ENCODE results near the gene ENTHD1.

Gene ENTHD1

DNA sequence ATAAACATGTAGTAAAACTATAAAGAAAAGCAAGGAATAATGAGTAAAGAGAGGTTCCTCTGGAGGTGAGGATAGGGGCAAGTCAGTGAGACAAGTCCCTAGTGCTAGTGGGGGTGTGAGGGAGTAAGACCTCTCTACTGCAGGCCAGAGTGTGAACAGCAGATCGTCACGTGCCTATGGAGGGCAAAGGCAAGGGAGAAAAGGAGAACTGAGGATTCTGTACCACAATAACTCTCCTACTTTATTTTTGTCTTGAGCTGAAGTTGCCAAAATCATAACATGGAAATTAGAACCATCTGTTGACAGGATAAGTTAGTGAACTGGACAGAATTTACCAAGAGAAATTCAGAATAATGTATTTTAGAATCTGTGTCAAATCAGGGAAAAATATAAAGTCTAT, 77.6 kb downstream of the ENTHD1 start:
- DNase-seq (ENCODE audit: low read depth), result no peak
- H3K4me3 ChIP-seq (ENCODE audit: low read depth, low read length), result no peak overlapping the region
- TF ChIP-seq, protein P1, sequence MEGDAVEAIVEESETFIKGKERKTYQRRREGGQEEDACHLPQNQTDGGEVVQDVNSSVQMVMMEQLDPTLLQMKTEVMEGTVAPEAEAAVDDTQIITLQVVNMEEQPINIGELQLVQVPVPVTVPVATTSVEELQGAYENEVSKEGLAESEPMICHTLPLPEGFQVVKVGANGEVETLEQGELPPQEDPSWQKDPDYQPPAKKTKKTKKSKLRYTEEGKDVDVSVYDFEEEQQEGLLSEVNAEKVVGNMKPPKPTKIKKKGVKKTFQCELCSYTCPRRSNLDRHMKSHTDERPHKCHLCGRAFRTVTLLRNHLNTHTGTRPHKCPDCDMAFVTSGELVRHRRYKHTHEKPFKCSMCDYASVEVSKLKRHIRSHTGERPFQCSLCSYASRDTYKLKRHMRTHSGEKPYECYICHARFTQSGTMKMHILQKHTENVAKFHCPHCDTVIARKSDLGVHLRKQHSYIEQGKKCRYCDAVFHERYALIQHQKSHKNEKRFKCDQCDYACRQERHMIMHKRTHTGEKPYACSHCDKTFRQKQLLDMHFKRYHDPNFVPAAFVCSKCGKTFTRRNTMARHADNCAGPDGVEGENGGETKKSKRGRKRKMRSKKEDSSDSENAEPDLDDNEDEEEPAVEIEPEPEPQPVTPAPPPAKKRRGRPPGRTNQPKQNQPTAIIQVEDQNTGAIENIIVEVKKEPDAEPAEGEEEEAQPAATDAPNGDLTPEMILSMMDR (IDR thresholded peaks at IDR 0.05; ENCODE audit: control insufficient read depth, extremely low read depth, insufficient read depth), result no peak

DNA sequence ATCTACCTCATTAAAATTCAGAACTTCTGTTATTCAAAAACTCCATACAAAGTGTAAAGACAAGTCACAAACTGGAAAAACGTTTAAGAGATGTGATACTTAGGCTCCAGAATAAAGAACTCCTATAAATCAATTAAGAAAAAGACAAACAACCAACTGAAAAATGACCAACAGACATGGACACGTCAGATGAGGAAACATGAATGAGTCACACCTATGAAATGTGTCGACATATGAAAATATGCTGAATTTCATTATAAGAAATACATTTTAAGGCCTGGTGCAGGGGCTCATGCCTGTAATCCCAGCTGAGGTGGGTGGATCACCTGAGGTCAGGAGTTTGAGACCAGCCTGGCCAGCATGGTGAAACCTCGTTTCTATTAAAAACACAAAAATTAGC, 78.7 kb downstream of the ENTHD1 start:
- no peak for DNase-seq (ENCODE audit: low read depth)
- TF ChIP-seq, protein P1 (IDR thresholded peaks at IDR 0.05; ENCODE audit: control insufficient read depth, extremely low read depth, insufficient read depth), result no peak
- H3K4me3 ChIP-seq (ENCODE audit: low read depth, low read length), result no peak overlapping the region

DNA sequence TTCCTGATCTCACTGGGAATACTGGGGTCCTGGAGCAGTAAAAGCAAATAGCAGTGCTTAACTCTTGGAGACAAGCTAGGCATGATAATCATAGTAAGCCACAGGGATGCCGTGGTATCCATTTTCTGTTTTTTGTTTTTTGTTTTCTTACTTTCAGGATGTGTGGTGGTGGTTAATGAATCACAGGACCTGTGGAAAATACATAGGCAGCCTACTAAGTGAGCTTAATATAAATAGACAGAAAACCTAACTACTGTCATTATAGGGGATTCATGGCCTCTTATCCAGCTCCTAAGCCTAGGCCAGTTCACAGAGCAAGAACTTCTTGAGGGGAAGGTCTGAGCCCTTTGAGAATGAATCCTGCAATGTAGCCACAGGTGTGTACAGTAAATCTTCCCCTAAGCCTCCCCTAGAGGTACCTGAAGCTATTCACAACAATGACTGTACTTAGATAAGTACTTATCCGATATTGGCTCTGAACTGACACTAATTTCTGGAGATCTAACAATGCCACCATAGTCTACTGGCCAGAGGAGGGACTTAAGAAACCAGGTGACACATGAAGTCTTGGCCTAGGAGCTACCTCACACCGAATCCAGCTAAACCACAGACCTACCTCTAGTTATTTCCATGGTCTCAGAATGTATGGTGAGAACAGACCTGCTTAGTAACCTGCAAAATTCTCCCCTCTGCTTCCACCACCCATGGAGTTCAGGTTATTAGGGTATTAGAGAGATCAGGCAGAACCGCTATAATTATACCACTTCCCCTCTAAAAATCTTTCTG, 83.6 kb downstream of the ENTHD1 start:
- no peak for DNase-seq (ENCODE audit: low read depth)
- no peak overlapping the region for H3K4me3 ChIP-seq (ENCODE audit: low read depth, low read length)
- TF ChIP-seq, protein P1 (IDR thresholded peaks at IDR 0.05; ENCODE audit: control insufficient read depth, extremely low read depth, insufficient read depth), result no peak

DNA sequence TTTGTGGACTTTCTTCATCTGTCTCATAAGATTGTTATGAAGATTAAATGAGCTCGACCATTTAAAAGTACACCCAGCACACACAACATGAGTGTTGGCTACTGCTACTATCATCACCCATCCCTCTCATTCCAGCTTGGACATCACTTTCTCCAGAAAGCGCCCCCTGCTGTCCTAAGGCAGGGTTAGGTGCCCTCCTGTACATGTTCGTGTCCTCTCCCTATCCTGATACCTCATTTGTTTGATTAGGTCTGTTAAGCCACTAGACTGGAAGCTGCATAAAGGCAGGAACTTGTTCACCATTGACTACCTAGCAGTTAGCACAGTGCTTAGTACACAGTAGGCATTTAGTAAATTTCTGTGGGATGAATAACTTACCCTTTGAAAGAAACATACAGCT, 85.5 kb downstream of the ENTHD1 start:
- TF ChIP-seq, protein P1 (IDR thresholded peaks at IDR 0.05; ENCODE audit: control insufficient read depth, extremely low read depth, insufficient read depth), result 0 out of 2 replicates have a peak, but pooled peaks have one; percentile 20
- no peak for DNase-seq (ENCODE audit: low read depth)
- H3K4me3 ChIP-seq (ENCODE audit: low read depth, low read length), result no peak overlapping the region

DNA sequence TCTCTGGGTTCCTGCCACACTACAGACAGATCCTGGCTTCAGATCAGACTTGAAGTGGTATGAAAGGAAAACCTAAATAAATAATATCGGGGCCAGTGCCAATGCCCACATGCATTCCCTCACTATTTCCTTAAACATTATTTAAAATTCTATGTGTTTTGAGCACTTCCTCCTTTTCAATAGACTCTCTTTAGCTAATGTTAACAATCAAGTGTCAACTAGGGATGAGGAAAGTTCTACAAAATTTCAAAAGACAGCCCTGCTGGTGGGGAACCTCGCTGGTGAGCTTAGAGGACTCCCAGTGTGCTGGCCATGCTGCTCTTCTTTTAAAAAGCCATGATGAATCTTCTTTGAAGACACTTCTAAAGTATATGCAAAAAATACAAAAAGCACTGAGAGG, 87.5 kb downstream of the ENTHD1 start:
- TF ChIP-seq, protein P1 (IDR thresholded peaks at IDR 0.05; ENCODE audit: control insufficient read depth, extremely low read depth, insufficient read depth), result no peak
- no peak for DNase-seq (ENCODE audit: low read depth)
- no peak overlapping the region for H3K4me3 ChIP-seq (ENCODE audit: low read depth, low read length)

DNA sequence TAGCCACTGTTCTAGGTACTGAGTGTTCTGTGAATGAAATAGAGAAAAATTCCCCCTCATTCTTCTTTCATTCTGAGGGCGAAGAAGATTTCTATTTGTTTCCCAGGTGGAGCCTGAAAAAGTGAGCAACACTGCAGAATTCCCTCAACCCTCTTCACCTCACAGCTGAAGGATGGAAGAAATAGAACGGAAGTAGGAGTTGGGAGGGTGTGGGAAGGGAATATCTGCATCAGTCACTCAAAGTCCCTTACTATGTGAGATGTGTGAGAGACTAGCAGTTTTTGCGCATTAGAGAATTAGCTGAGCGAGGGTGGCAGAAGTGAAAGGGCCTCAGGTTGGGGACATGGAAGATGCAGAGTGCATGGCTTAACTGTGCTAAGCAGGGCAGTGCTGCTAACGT, 88.4 kb downstream of the ENTHD1 start:
- no peak overlapping the region for H3K4me3 ChIP-seq (ENCODE audit: low read depth, low read length)
- DNase-seq (ENCODE audit: low read depth), result no peak
- TF ChIP-seq, protein P1 (IDR thresholded peaks at IDR 0.05; ENCODE audit: control insufficient read depth, extremely low read depth, insufficient read depth), result no peak

DNA sequence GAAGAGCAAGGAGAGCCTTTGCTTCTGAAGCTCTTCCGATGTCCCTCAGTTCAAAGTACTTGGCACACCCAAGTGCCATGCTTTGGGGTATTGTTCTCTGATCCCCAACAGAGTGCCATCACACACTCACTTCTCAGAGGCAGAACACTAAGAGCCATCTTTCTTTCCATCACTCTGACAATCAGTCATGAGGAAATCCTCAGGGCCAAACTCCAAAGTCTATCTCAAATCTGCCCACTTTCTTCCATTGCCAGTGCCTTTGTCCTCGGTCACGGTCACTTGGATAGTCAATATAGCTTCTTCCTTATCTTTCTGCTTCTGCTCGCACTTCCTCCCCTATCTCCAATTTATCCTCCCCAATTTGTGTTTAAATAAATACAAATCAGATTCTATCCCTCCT, 90.9 kb downstream of the ENTHD1 start:
- TF ChIP-seq, protein P1 (IDR thresholded peaks at IDR 0.05; ENCODE audit: control insufficient read depth, extremely low read depth, insufficient read depth), result no peak
- DNase-seq (ENCODE audit: low read depth), result no peak
- no peak overlapping the region for H3K4me3 ChIP-seq (ENCODE audit: low read depth, low read length)
